ENCODE results near the gene ARL5C.

ARL5C gene

GRCh38 chr17:39166437-39167335 is 725 bp upstream of the ARL5C start:
- no peak for DNase-seq

GRCh38 chr17:39165178-39165840 is 652 bp downstream of the ARL5C start:
- DNase-seq, result no peak

- peak; percentile 27 for DNase-seq
Observed at GRCh38 chr17:39164675-39165143, 1.3 kb downstream of the ARL5C start.

- DNase-seq, result no peak
Observed at GRCh38 chr17:39161962-39162361, 4.0 kb downstream of the ARL5C start.

GRCh38 chr17:39158623-39159022 is 7.3 kb downstream of the ARL5C start:
- no peak for DNase-seq

DNA sequence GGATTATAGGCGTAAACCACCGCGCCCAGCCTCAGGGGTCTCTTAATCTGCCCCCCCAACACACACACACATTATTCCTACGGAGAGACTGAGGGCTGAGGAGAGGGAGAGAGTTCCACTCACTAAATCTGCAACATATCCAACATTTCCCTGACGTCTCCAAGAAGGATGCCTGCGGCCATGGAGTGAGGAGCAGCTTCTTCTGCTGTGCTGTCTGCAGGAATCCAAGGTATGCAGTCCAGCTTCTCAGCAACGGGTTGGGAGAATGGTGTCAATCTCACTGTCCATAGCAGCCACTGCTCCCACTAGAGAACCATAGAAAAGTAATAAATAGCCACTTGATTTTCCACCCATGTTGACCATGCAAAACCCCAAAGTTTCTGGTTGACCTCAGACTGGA is 9.5 kb downstream of the ARL5C start:
- no peak for DNase-seq

- DNase-seq, result no peak
Observed at GRCh38 chr17:39155654-39156053, 10.3 kb downstream of the ARL5C start.

GRCh38 chr17:39153599-39154051 is 12.3 kb downstream of the ARL5C start:
- peak; percentile 88 for DNase-seq

DNA sequence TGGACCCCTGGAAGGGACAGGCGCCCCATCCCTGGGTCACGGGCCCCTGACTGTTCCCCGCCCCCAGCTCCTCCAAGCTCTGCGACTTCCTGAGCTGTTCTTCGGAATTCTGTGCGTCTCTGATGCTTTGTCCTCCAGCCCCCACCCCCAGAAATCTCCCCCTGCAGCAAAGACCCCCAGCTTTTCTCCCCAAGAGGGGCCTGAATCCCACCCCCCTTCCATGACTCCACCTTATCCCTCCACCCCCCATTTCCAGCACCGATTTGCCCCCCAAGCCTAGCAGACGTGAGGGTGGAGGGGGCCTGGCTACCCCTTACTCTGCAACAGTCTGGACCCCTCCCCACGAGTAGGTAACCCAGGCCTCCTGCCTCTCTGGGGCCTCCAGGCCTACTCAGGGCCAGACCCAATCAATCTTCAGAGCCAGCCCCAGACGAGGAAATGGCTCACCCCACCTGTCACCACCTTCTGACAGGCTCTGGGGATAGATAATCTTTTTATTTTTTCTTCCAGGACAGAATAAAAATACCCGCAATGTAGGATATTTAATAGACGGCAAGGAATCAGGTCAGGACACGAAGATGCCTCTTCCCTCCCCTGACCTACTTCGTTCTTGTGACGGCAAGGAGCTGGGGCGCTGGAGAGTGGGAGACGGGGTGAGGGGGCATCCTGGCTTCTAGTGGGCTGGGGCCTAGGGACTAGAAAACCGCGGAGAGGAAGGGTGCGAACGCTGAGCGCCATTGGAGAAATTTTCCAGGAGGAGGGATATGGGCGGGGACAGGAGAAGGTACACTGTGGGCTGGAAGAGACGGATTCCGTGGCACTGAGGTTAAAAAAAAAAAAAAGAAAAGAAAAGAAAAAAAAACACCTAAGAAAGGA is 13.8 kb downstream of the ARL5C start:
- peak; percentile 36 for DNase-seq

GRCh38 chr17:39151150-39151942 is 14.6 kb downstream of the ARL5C start, which contains the start of gene PLXDC1:
TSS of gene PLXDC1 (minus strand) at chr17:39151637. CDS start at chr17:39151437, 200 bp downstream.
- no peak for DNase-seq

DNA sequence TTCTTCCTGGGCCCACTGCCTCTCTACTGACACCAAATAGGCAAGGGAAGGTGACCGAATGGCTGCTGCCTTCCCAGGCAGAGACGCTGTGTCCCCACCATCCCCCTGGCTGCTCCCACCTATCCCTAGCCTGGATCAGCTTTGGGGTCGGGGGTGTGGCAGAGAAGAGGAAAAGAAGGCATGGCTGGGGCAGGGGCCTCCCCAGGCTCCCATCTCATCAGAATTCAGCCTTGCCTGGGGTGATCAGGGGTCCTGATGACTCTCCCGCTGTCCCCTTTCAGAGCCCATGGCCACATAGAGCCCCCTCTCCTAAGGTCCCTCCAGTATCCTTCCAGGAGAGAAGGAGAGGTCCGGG is 15.2 kb downstream of the ARL5C start:
- no peak for DNase-seq

DNA sequence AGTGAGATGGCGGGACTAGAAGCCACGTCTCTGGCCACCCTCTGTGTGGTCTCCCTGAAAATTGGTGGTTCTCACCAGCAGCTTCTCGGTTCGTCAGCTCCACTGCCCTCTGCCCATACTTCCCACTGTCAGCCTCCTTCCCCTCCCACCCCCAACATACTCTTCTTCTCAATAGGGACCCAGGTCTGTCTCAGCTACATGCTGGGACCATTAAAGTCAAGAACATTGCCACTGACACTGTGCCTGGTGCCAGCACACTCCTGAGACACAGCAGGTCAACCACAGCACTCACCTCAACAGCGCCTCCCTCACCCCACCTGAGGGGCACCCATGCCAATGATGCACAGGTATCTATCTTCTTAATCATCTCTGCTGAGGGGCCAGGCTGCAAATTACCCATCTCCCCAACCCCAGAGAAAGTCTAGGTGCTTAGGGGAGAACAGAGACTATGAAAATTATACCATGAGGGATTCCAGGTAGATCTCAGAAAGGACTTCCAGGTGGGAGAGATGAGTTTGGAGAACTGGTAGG is 15.8 kb downstream of the ARL5C start:
- no peak for DNase-seq

DNA sequence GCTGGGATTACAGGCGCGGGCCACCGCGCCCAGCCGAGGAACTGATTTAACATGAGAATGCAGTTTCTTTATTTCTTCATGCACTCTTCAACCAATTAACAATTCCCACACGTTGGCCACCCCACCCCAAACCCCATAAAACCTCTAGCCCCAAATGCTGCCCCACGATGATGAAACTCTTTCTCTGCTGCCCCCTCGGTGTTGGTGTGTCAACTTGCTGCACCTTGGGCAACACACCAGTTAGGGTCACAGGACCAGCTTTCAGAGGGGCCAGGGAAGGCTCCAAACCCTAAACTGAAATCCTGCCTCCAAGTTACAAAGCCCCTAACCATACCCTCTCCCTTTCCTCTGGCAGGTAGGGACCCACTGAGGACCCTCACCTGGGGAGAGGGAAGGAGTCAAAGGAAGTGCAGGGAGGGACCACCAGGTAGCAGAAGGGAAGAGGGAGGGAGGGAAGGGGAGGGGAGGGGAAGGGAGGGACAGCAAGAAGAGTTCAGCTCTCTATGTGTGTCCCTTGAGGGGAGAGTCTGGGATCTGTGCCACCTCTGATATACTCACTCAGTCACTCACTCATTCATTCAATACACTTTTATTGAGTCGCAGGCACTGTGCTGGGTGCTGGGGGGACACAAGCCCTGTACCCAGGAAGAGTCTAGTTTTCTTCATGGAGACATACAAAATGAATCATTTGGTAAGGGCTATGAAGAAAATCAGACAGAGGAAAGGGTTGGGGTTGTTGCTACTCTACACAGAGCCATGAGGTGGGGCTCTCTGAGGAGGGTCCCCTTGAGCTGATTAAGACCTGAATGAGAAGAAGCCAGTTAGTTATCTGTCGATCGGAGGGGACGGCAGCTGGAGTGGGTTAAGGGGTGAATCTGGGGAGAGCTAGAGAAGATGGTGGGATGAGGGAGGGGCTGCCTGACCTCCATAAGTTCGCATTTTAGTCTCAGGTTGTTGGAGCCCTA is 18.5 kb downstream of the ARL5C start:
- no peak for DNase-seq

GRCh38 chr17:39146273-39146672 is 19.7 kb downstream of the ARL5C start:
- no peak for DNase-seq

DNA sequence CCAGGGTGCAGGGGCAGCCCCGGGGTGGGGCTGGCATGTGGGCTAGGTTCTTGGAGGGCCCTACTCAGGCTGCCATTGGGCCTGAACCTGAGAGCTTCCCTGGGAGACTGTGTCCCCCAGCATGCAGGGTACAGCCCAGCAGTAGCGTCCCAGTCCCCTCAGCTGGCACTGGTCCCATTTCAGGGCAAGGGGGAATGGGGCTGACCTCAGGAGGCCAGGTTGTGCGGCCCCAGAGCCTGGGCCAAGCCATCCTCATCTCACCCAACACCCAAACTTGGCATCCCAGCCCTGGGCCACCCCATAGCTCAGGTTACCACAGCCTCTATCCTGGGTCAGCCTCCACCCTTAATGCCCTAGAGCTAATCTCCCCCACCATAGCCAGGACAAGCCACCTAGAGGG is 20.8 kb downstream of the ARL5C start:
- DNase-seq, result no peak

GRCh38 chr17:39144416-39144840 is 21.5 kb downstream of the ARL5C start:
- DNase-seq, result peak; percentile 98

DNA sequence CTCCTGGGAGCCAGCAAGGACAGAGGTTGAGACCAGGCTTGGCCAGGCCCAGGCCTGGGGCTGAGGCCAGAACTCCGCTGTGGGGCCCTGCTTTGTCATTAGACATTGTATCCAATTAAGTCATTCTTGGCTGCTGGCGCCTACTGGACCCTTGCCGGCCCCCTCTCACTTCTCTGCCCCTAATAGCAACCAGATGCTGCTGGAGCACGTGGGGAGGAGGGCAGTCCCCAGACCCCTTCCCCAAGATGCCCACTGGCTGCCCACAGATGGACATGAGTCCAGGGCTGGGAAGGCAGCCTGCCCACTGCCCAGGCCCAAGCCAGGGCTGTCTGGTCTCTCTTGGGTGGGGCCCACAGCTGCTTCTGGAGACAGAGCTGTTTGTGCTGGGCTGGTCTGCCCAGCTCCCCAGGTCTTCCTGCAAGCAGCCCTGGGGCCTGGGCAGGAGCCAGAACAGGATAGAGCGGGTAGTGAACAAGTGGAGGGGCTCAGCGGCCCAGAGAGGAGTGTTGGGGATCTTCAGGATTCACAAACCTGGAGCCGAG is 22.3 kb downstream of the ARL5C start:
- no peak for DNase-seq

GRCh38 chr17:39141915-39142664 is 23.9 kb downstream of the ARL5C start:
- no peak for DNase-seq

GRCh38 chr17:39141294-39141693 is 24.7 kb downstream of the ARL5C start:
- no peak for DNase-seq

- no peak for DNase-seq
Observed at GRCh38 chr17:39139561-39139960, 26.4 kb downstream of the ARL5C start.
